HG03457 (cell line): Measurements from ENCODE around the gene CMSS1.

Experiments
- ATAC-seq: cut with Tn5 transposase; IDR thresholded peaks from one replicate; pipeline ENCODE4 v1.9.1; 2021; ENCODE audit warnings: moderate number of reproducible peaks; ENCODE audit not compliant: unreplicated experiment

Gene CMSS1

GRCh38 chr3:100010087-100010417 lies 192.4 kb downstream of the CMSS1 start:
- no peak for ATAC-seq

DNA sequence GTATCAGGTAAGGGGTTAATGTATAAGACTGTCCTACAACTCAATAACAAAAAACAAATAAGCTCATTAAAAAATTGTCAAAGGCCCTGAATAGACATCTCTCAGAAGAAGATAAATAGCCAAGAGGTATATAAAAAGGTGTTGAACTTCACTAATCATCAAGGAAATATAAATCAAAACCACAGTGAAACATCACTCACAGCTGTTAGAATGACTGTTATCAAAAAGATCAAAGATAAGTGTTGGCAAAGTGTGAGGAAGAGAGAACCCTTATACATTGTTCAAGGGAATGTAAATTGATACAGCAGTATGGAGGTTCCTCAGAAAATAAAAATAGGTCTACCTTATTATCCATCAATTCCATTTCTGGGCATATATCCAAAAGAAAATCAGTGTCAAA lies 201.1 kb downstream of the CMSS1 start:
- no peak for ATAC-seq

DNA sequence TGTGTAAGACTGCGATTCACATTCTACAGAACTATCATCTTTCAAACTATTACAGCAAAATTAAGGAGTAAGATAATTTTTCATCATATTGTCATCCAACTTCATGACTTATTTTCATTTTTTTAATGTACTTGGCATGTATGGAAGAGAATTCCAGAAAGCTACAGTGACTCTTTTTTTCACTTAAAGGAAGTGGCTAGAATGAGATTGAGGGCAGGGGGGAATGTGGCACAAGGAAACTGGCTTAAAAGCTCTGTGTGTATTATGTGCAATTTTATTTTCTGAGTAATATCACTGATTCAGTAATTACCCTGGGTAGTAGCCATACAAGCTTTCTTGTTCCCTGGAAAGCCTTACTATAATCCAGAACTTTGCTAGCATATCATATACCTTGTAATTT lies 202.1 kb downstream of the CMSS1 start:
- ATAC-seq = no peak

- ATAC-seq = no peak
Observed at GRCh38 chr3:100020876-100021644, 203.4 kb downstream of the CMSS1 start.

DNA sequence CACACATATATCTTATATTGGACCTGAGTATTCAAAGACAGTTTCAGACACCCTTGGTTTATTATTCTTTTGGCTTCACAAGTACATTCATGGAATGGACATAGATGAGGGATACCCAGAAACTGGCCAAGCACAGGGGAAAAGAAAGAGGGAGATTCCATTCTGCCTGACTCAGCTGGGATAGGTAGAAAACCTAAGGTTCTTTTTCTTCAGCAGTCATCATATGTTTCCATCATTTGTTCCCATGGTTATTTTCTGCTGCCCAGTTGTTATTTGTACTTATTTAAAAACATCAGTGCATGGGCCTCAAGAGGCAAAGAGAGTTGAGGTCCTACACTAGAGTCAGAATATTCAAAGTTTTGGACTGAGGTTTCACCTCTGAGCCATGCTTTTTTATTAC lies 204.8 kb downstream of the CMSS1 start:
- no peak for ATAC-seq

- no peak for ATAC-seq
Observed at GRCh38 chr3:100023150-100023549, 205.5 kb downstream of the CMSS1 start.

GRCh38 chr3:100023595-100023994 lies 205.9 kb downstream of the CMSS1 start:
- no peak for ATAC-seq

DNA sequence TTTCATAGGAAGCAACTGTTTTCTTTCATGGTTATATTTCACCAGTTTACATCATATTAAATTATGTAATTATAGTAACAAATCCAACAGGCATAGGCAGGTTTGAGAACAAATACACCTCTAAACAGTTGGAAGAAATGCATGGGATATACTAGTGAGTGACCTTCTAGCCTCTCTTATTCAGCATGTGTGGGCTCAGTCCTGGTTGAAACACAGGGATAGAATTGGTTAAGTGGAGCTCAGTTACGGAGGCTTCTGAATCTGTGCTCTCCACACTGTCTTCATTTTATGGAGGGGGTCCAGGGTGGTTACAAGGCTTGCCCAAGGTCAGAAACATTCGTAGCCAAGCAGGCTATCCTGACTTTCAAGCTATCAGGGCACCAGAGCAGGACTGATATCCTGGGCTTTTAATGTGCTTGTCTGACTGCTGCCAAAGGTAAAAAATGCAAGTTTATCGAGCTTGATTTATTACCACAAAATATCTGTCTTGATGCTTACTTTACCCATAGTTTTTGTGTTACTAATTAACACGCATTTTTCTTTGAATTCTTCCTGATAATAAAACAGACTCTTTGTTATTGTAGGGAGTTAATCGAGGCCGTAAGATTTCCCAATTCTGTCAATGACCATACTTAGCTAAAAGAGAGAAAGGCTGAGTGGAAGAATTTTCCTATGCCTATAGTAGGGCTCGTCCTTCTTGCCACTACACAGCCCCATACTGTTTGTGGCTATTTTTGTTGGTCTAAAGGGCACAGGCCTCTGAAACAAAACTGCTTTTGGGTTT lies 207.1 kb downstream of the CMSS1 start:
- ATAC-seq = no peak

DNA sequence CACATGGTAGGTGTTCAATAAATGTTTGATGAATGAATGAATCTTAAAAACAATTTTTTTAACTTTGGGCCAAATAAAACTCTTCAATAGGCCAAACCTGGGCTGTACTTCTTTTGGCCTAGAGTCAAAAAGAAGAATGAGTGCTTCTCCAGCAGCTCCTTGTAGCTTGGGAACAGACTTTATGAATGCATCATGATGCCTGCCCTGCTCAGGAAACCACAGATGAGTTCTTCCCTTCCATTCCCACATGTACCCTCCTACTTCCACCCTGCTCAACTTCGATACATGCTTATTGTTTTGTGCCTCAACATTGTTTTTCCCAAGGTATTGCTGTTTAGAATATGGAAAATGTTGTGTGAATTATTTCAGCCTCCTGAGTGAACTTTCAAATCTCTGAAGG lies 209.7 kb downstream of the CMSS1 start:
- no peak for ATAC-seq

DNA sequence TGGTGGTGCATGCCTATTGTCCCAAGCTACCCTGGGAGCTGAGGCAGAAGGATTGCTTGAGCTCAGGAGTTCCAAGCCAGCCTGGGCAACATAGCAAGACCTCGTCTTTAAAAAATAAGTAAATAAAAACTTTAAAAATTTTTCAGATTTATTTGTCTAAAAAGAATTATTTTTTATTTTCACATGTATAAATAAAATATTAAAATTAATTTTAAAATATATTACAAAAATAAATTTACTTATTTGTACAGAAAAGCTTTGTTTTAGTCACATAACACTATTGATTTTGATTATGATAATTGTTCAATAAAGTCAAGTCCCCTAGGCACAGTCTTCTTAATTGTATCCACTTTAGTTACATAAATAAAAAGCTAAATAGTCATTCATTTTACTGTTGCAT lies 211.4 kb downstream of the CMSS1 start:
- ATAC-seq = no peak

- no peak for ATAC-seq
Observed at GRCh38 chr3:100029689-100030088, 212.0 kb downstream of the CMSS1 start.

DNA sequence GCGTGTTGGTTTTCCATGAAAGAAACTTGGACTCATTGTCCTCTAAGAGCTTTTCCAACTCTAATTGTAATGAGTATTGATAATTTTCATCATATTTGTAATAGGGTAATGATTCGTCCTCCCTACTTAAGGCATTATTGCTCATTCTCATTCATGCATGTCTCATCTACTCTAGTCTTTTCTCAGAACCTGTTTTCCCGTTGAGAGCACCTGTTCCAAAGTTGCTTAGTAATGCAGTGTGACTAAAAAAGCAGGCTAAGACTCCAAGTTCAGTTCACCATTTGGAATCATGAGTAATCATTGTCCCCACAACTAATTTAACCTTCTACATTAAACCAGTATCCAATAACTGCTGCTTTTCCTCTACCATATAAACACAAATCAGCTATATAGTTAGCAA lies 212.7 kb downstream of the CMSS1 start:
- no peak for ATAC-seq

DNA sequence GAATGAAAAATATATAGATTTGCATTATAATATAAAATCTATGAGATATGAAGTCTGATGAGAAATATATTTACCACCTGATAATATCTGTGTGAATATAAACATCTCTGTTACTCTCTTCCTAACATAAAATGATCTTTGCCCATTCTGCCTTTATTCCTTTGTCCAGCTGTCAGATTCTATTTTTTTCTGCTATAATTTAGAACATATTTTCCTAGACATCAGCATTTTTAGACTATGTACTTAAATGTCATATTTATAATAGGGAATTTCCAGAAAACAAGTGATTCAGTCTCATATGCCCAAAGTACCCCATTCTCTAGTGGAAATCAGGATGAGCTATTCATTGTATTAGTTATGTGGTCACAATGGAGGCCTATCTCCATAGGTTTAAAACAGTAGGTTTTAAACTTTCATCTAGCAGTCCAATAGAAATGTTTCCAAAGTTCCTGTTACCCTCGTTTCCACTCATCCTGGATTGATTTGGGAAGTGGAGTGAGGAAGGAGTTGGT lies 213.3 kb downstream of the CMSS1 start:
- ATAC-seq = no peak

DNA sequence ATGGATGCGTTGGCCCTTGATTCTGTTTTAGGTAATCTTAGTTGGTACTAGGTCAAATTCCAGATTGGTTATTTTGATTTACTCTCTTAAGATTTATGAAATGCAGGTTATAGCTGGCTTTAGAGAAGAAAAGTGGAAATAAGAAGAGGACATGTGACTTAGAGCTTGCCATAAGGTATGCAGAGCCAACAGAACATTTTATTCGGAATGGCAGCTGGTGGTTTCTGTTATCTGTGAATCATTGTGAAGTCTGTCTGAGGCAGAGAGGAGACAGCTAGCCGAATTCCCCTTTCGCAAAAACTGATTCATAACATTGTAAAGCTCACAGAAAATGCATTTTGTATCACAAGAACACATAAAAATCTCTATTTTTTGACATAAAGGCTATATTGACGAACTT lies 214.6 kb downstream of the CMSS1 start:
- ATAC-seq = no peak

- no peak for ATAC-seq
Observed at GRCh38 chr3:100033184-100033583, 215.5 kb downstream of the CMSS1 start.

DNA sequence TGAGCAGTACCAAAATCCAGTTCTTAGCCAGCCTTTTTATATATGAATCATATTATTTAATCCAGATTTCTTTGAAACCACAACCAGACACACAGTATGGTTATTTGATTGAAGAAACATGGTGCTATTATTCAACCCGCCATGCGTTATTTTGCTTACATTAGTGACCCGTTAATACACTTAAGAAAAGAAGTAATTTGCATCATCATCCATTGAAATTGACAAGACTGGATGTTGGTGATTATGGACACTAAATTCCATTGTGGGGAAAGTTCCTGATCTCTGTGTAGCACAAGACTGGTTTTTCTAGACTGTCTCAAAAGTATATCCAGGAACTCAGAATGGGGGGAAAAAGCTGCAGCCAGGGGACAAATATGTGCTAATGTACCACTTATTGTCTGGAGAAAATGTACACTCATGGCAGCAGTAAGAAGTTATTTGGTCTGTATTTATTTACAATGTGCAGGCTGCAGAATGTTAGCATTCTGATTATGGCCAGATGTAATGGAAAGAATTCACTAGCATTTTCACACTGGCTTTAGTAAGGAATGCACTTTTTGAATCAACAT lies 216.3 kb downstream of the CMSS1 start:
- ATAC-seq = no peak

DNA sequence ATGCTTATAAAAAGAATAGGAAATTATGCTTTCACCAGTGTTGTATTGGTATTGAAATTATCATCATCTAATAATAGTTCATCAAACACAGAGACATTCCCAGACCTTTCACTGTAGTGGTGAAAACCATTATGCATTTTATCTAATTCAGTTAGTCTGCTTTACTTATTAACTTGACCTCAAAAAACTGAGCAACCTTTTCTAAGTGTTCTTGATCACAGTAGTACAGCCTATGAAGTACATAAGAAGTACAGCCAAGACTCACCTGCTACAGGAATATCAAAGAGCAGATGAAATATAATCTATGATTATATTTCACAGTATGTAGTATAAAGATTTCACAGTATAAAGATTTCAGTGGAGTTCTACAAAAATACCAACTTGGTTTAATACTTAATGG lies 221.4 kb downstream of the CMSS1 start:
- no peak for ATAC-seq

DNA sequence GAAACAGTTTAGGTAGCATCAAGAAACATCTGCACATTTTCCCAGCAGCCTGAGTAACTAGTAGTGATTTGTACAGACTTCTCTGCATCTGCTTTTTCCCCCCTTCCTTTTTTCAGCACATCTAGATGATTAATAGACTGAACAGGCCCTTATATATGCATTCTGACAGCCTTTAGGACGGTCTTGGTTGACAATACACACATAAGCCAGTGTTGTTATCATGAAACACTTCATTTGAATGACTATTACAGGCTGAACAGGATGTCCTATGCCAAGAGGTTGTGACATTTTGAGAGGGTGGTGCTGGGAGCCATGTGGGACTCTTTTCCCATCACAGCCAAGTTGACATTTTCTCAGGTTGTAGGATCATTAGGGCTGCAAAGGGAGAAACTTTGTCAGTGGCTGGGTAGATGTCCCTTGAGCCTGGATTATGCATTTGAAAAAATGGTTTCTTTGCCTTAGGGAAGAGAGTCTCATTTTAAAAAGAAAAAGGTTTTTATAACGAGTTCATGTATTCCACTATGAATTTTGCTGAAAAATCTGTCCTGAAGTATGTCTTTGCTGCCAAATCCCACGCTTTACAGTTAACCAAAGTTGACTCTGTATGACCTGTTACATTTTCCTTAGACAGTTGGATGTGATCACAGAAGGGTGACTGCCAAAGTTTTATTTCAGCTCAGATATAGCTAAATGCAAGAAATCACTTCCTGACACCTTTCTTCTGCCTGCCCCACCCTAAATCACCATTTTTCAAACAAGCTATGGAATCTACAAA lies 223.0 kb downstream of the CMSS1 start:
- ATAC-seq = no peak

GRCh38 chr3:100041328-100041749 lies 223.7 kb downstream of the CMSS1 start:
- ATAC-seq = no peak

- no peak for ATAC-seq
Observed at GRCh38 chr3:100042166-100042981, 224.7 kb downstream of the CMSS1 start.
